Measurements from ENCODE around the gene LRRC47.
"Not testable (repeated sequence)": the region's sequence is repeated elsewhere in the genome, so short reads cannot be mapped to it uniquely, and the experiment has no call there.

LRRC47 gene

GRCh38 chr1:3814771-3815561, 18.7 kb upstream of the LRRC47 start:
- no peak for DNase-seq (ENCODE audit: low read depth in 2 of 2)

GRCh38 chr1:3814065-3814464, 17.8 kb upstream of the LRRC47 start:
- no peak for DNase-seq (ENCODE audit: low read depth in 2 of 2)

- no peak for DNase-seq (ENCODE audit: low read depth in 2 of 2)
These were observed 15.3 kb upstream of the LRRC47 start for GRCh38 chr1:3811595-3811911.

GRCh38 chr1:3810149-3810761, 14.0 kb upstream of the LRRC47 start:
- DNase-seq (ENCODE audit: low read depth in 2 of 2): not testable (repeated sequence)

- no peak for DNase-seq (ENCODE audit: low read depth in 2 of 2)
These were observed 13.4 kb upstream of the LRRC47 start for GRCh38 chr1:3809680-3810079.

- no peak for DNase-seq (ENCODE audit: low read depth in 2 of 2)
These were observed 11.5 kb upstream of the LRRC47 start for GRCh38 chr1:3807769-3808168.

DNA sequence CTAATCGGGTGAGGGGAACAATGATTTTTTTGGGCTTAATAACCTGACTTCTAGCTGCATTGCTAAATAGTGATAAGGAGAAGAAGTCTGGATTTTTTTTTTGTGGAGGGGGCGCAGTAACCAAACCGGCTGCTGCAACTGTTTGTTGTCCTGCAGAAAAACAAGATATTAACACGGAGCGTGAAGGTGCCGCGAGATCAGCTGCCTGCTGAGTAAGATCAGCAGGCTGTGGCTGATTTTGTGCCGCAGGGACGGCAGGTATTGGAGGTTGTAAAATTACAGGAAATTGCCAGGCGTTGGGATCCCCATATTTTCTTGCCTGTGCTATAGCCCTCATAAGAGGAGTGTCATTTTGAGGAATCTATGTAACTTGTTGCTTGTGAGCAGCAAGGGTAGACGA, 8.7 kb upstream of the LRRC47 start:
- no peak for DNase-seq (ENCODE audit: low read depth in 2 of 2)

GRCh38 chr1:3804627-3804944, 8.3 kb upstream of the LRRC47 start:
- not testable (repeated sequence) for DNase-seq (ENCODE audit: low read depth in 2 of 2)

DNA sequence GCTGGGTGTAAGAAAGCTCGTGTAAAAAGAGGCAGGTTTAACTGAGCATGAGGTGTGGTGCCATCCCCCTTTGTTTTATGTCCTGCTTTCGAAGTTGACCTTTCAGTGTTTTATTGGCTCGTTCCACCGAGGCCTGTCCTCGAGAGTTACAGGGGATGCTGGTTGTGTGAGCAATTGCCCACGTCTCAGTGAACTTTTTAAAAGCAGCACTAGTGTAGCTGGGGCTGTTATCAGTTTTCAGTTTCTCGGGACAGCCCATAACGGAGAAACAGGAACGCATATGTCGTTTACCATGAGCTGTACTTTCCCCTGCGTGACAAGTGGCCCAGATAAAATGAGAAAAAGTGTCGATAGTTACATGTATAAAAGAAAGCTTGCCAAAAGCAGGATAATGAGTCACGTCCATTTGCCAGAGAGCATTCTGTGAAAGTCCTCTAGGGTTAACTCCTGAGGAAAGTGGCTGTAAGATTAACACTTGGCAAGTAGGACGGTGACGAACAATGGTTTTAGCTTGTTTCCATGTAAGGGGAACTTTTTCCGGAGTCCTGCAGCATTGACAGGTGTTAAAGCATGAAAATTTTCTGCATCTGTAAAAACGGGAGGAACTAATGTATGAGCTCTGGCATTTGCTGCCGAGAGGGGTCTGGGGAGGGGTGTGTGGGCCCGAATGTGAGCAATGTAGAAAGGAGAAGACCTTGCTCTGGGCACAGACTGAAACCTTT, 7.8 kb upstream of the LRRC47 start:
- no peak for DNase-seq (ENCODE audit: low read depth in 2 of 2)

DNA sequence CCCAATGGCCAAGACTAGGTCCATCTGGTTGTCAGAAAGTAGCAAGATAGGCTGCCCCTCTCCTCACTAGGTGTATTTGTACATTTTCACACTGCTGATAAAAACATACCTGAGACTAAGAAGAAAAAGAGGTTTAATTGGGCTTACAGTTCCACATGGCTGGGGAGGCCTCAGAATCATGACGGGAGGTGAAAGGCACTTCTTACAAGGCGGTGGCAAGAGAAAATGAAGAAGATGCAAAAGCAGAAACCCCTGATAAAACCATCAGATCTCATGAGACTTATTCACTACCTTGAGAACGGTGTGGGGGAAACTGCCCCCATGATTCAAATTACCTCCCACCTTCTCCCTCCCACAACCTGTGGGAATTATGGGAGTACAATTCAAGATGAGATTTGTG, 4.5 kb upstream of the LRRC47 start:
- not testable (repeated sequence) for DNase-seq (ENCODE audit: low read depth in 2 of 2)

DNA sequence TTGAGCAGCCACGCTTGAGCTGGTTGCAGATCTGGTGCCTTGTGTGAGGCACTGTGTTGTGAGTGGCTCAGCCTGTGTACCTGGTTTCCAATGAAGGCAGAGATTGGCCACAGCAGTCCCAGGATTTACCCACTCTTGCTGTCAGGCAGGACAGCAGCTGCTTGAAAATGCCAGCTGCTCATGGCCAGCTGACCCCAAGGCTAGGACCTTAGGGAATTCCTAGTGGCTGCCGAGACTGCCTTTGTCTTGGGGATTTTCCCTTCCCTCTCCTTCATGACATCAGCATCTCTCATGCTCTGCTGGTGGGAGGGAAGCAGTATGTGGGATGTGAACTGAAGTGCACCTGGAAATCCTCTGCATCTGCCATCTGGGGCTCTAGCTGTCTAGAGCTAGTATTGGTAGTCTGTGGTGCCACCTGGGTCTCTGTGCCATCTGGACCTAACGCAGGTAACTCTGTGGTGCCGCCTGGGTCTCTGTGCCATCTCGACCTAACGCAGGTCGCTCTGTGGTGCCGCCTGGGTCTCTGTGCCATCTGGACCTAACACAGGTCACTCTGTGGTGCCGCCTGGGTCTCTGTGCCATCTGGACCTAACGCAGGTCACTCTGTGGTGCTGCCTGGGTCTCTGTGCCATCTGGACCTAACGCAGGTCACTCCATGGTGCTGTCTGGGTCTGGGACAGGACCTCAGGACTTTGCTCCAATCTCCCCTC, 3.8 kb upstream of the LRRC47 start:
- no peak for DNase-seq (ENCODE audit: low read depth in 2 of 2)

DNA sequence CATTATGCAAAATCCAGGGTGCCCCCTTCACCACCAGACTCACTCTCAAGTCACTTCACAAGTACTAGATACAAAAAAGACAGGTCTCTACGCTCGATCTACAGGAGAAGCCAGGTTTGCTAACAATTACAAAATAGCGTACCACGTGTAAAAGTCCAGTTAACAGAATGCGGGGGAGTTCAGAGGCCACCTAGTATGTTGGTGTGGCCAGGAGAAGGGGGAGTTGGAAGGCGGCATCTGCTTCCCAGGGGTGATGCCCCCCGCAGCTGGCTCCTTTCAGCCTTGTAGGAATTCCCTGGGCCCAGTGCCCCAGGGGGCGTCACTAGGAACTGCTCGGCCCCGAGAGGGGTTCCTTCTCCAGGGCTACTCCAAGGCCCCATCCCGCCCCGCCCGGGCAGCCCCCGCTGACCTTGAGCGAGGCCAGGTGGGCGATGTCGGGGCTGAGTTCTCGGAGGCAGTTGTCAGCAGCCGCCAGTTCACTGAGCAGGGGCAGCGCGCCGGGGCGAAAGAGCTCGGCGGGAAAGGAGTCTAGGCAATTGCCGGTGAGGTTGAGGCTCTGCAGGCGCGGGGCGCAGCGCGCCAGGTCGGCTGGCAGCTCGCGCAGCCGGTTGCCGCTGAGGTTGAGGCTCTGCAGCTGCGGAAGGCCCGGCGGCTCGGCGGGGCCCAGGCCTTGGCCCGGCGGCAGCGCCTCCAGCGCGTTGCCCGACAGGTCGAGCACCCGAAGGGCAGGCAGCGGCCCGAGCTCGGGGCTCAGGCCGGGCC, 664 bp downstream of the LRRC47 start:
- DNase-seq (ENCODE audit: low read depth in 2 of 2): no peak

DNA sequence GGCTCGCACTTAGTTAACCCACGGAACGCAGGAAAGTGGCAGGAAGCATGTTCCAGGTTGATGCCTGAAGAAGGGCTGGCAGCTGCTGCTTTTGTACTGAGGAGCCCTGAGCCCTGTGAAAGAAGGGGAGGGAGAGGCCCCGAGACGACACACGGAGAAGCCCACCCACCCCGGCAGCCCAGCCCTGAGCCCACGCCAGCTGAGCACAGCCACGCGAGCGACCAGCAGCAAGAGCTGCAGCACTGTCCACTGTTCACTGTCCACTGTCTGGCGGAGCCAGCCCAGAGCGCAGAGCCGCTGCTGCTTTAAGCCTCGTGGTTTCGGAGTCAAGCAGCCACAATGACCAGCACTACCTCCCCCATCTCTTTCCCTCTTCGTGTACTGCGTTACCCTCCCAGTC, 5.3 kb downstream of the LRRC47 start:
- DNase-seq (ENCODE audit: low read depth in 2 of 2): no peak

- DNase-seq (ENCODE audit: low read depth in 2 of 2): no peak
These were observed 5.8 kb downstream of the LRRC47 start for GRCh38 chr1:3790500-3790923.

- no peak for DNase-seq (ENCODE audit: low read depth in 2 of 2)
These were observed 6.6 kb downstream of the LRRC47 start for GRCh38 chr1:3789421-3790300.

- no peak for DNase-seq (ENCODE audit: low read depth in 2 of 2)
These were observed 7.4 kb downstream of the LRRC47 start for GRCh38 chr1:3788756-3789420.

- no peak for DNase-seq (ENCODE audit: low read depth in 2 of 2)
These were observed 8.3 kb downstream of the LRRC47 start for GRCh38 chr1:3787745-3788605.

GRCh38 chr1:3787349-3787715, 9.0 kb downstream of the LRRC47 start:
- DNase-seq (ENCODE audit: low read depth in 2 of 2): no peak

All from stimulated activated CD8-positive, alpha-beta memory T cell treated with anti-CD3 and anti-CD28 coated beads, Interleukin-7, amount 100 ng/mL, for 1 hour (primary cell).